ENCODE data around the gene MAP4.

Gene MAP4

DNA sequence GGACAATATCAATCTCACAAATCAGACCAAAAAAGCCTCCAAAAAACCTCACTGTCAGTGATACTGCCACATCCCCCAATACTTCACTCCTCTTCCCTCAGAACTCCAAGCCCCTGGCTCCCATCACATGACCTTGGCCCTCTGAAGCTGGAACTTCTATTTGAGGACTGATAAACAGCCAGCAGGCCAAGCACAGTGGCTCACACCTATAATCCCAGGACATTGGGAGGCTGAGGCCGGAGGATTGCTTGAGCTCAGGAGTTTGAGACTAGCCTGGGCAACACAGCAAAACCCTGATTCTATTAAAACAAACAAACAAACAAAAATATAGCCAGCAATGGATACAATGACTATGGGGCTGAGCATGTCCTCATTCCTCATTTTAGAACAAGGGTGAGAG lies 55.2 kb downstream of the MAP4 start:
- no peak for DNase-seq (ENCODE audit: low read depth)

- DNase-seq (ENCODE audit: low read depth), result no peak
These were observed 59.7 kb downstream of the MAP4 start for GRCh38 chr3:47956521-47956920.

GRCh38 chr3:47954567-47954966 lies 61.6 kb downstream of the MAP4 start:
- no peak for DNase-seq (ENCODE audit: low read depth)

GRCh38 chr3:47950453-47951169 lies 65.6 kb downstream of the MAP4 start:
- DNase-seq (ENCODE audit: low read depth), result no peak

DNA sequence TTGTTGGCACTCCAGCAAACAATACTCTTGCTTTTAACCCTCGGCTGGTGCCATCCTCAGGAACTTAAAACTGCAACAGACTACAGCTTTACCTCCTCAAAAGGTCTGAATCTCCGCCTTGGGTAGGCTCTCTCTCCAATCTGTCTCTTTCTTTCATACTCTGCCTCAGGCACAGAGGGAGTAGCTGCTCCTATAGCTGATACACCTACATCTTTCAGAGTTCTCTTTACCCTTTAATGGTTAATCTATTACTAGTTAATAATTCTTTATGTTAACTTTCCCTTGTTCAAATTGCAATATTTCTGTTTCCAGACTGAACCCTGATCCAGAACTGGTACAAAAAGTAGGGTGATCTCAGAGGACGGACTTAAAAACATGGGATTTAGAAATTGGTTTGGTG lies 66.2 kb downstream of the MAP4 start:
- no peak for DNase-seq (ENCODE audit: low read depth)

DNA sequence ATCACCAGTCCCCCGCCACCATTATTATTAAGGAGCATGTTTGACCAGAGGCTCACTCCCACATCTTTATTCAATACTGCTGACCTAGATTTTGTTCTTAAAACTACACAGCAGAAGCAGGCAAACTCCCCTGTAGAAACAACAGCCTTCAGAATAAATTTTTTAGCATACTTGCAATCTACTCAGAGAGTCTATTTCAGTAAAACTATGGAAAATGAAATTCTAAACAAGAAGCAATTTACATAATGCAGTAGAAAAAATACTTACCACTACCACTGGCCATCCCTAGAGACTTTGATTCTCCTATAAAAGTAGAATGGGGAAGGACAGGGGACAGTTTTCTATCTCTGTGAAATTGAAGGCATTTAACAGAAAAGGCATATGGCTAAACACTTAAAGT lies 76.0 kb downstream of the MAP4 start:
- DNase-seq (ENCODE audit: low read depth), result no peak

- DNase-seq (ENCODE audit: low read depth), result peak; percentile 34
These were observed 83.8 kb downstream of the MAP4 start for GRCh38 chr3:47932421-47932820.

DNA sequence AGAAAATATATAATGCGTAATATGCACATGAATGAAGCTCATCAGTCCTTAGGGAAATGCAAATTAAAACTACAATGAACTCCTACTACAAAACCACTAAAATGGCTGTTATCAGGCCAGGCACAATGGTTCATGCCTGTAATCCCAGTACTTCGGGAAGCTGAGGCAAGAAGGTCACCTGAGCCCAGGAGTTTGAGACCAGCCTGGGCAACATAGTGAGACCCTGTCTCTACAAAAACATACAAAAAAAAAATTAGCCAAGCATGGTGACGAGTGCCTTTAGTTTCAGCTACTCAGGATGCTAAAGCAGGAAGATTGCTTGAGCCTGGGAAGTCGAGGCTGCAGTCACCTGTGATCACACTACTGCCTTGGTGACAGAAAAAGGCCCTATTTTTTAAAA lies 85.2 kb downstream of the MAP4 start:
- no peak for DNase-seq (ENCODE audit: low read depth)

DNA sequence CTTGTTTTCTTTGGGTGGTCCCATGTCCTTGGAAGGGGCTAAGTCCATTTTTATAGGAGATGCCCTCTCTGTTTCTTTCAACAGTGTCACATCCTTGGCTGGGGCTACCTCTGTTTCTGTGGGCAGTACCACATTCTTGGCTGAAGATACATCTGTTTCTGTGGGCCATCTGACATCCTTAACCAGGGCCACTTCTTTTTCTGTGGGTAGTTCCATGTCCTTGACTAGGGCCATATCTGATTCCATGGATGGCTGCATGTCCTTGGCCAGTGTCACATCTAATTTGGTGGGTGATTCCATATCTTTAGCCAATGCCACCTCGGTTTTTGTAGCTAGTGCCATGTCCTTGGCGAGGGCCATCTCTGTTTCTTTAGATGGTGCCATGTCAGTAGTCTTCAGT lies 99.5 kb downstream of the MAP4 start:
- no peak for DNase-seq (ENCODE audit: low read depth)

DNA sequence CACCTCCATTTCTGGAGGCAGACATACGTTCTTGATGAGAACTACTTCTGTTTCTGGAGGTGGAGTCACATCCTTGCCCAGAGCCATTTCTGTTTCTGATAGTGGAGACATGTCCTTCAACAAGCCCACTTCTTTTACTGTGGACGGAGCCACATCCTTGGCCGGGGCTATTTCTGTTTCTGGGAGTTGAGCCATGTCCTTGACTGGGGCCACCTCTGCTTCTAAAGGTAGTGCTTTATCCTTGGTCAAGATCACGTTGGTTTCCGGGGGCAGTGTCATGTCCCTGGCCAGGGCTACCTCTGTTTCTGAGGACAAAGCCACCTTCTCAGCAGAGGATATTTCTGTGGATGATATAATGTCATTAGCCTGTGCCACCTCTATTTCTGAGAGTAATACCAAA lies 100.0 kb downstream of the MAP4 start:
- DNase-seq (ENCODE audit: low read depth), result no peak

DNA sequence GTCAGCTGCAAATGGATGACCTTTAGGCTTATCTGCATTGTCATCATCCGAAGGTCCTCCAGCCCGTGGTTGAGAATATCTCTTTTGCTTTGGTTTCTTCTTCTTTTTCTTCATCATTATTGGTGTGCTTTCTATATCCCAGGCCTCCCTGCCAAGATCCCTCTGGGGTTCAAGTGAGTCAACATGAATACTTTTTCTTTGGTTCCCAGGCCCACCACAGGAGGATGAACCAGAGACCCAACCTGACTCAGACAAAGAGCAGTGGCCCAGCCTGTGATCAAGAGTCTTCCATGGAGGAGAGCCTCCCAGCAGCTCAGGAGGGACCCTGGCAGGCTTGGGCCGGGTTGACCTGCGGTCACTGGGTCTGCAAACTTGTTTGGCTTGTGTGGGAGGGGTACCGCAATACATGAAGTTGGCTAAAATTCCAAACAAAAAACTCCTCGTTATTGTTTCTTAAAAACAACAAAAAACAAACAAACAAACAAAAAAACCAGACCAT lies 104.2 kb downstream of the MAP4 start:
- peak; percentile 60 for DNase-seq (ENCODE audit: low read depth)

DNA sequence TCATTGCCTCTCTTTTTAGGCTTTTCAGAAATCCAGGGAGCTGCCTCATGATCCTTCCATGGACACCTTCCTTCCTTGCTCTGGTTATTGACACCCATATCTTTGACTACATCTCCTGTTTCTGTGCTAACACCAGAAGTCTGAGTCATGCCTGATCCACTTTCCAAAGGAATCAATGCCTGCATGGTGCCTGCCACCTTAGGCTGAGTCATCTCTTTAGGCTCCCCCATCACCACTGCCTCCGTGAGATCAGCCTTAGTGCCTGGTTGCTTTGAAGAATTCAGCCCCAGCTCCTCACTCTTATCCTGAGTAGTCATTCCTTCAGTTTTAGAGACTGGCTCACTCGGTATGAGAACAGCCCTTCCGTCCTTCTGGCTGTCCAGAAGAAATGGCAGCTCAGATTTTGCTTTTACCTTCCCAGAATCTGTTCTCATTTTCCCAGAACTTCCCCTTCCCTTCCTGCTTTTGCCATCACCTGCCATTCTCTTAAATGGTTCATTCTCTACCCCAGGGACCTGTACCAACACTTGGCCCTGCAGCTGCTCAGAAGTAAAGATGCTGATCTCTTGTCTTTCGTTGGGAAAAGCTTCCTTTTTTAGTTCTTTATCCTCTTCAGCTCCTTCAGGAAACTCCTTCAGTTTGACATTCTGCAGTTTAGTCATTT lies 105.3 kb downstream of the MAP4 start:
- peak; percentile 98 for DNase-seq (ENCODE audit: low read depth)

DNA sequence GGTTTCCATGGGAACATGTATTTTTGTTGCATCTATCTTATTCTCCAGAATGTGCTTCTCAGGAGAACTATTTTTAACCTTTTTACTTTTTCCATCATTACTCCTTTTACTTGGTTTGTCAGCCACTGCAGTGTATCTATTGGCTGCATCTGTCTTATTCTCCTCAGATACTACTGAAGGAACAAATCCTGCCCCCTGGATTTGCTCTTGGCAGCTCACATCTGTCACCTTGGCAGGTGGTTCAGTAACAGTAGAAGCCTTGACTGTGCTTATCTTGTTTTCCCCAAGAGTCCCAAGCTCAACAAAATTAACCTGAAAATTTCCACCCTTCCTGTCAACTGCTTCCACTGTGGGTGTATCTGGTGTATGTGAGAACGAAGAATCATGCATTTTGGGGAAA lies 106.0 kb downstream of the MAP4 start:
- DNase-seq (ENCODE audit: low read depth), result no peak

DNA sequence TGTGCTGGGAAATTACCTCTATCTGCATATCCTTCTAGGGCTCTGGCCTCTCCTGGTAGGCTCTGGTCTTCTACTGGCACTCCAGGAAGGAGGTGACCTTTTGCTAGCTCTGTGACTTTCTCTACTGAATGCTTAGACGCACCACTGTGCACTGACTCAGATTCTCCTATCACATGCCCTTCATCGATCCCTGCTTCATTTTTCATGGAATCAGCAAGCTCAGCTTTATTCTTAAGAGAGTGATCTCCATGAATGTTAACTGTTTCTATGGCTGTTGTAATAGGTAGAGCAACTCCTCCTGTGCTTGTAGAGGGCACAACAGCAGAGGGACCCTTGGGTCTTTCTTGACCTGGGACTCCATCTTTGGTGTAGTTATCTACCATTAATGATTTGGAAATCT lies 106.6 kb downstream of the MAP4 start:
- DNase-seq (ENCODE audit: low read depth), result no peak

DNA sequence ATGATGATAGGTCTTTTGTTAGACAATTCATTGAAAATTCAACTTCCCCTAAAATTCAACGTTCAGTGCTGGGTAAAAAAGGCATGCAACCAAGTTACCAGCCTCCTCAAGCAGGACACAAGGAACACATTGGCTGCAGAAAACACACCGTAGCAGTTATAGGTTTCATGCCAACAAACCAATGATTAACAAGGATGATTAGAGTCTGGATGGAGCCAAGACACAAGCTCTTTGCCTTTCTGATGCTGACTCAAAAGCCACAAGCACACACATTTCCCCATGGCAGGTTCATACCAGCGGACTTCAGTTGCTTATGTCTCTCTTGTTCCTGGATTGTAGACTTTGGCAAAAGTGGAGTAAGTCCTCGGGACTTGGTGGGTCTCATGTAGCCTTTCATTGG lies 107.5 kb downstream of the MAP4 start:
- no peak for DNase-seq (ENCODE audit: low read depth)

GRCh38 chr3:47907784-47908183 lies 108.4 kb downstream of the MAP4 start:
- DNase-seq (ENCODE audit: low read depth), result no peak

GRCh38 chr3:47902746-47903145 lies 113.5 kb downstream of the MAP4 start:
- DNase-seq (ENCODE audit: low read depth), result no peak

- no peak for DNase-seq (ENCODE audit: low read depth)
These were observed 114.9 kb downstream of the MAP4 start for GRCh38 chr3:47901280-47901833.

- no peak for DNase-seq (ENCODE audit: low read depth)
These were observed 116.6 kb downstream of the MAP4 start for GRCh38 chr3:47899495-47900108.

- no peak for DNase-seq (ENCODE audit: low read depth)
These were observed 118.3 kb downstream of the MAP4 start for GRCh38 chr3:47897954-47898353.

GRCh38 chr3:47896736-47897135 lies 119.5 kb downstream of the MAP4 start:
- no peak for DNase-seq (ENCODE audit: low read depth)

DNA sequence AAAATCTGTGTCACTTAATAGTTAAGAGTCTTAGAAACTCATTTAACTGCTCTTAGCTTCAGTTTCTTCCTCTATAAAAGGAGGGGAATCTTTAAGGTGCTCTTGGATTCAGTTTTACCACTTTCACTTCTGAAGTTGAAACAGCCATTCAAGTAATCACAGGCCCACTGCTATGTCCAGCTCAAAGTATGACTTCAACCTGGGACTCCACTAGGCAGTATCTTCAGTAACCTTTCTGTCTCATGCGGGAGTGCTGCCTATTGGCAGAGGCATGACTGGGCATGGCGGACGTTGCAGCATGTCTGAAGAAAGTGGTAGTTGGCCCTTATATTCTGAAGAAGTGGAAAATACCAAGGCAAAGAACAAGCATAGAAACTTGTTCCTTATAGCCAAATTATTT lies 121.0 kb downstream of the MAP4 start:
- no peak for DNase-seq (ENCODE audit: low read depth)
